Measurements from ENCODE around the gene PRUNE2.

- TF ChIP-seq CTCF (IDR thresholded peaks at IDR 0.05), result no peak
- TF ChIP-seq POLR2A (IDR thresholded peaks at IDR 0.05), result no peak
These were observed 279.8 kb downstream of the PRUNE2 start for GRCh38 chr9:76626141-76626540.

All from Peyer's patch (tissue), 4 donors.